Endothelial cell of umbilical vein (primary cell): ENCODE results near the gene NAP1L5. TPM values are rescaled to one million over a fixed set of nuclear protein-coding genes. Genes with fewer than 3 reads are reported as not detected.

Experiments
- BruUV-seq: library from RNA; stranded (reverse); fragments of 400-500 nt; replicated peaks from 2 replicates; lab custom pipeline; 2021; lab: Mats Ljungman, UMichigan
- CTCF ChIA-PET: fragments of 300-600, 350-600 bp; sonication (Branson Sonifier 250); formaldehyde crosslinking; loops from one replicate; lab custom pipeline; 2021; ENCODE audit warnings: antibody characterized with exemption, inconsistent platforms; lab: Charles Lee
- POLR2A ChIA-PET: fragments of 300-600, 350-600 bp; sonication (Branson Sonifier 250); formaldehyde crosslinking; loops from one replicate; lab custom pipeline; 2021; ENCODE audit warnings: antibody characterized with exemption, inconsistent platforms; lab: Charles Lee
- DNase-seq: peaks from one replicate; pipeline ENCODE4 v3.0.0-alpha.2; 2011; ENCODE audit warnings: low read depth, low spot score
- FAIRE-seq: peaks from 2 replicates; lab custom pipeline; 2011; peaks lifted over from hg19 to GRCh38; lab: Jason Lieb, UNC
- H2AFZ ChIP-seq: 2 replicates; pipeline ENCODE4 v1.6.0; 2012; ENCODE audit warnings: low read depth, low read length, control low read depth, inconsistent platforms
- H3K27ac ChIP-seq: 2 replicates; pipeline ENCODE4 v1.5.1; 2011; ENCODE audit warnings: low read depth, mild to moderate bottlenecking, control low read depth, low read length, moderate library complexity; ENCODE audit not compliant: insufficient read depth
- H3K27me3 ChIP-seq, 2 experiments: 2 replicates each; pipeline versions ENCODE4 v1.6.0 to v1.6.1; 2011; ENCODE audit warnings: low read length in 2 of 2, mixed read lengths in 1 of 2; ENCODE audit not compliant: control insufficient read depth in 2 of 2, insufficient read depth in 2 of 2
- H3K36me3 ChIP-seq, 2 experiments: 2 replicates in 1 of 2; 3 replicates in 1 of 2; pipeline ENCODE4 v1.5.1; 2011; ENCODE audit warnings: low read length in 2 of 2, mild to moderate bottlenecking in 1 of 2, moderate library complexity in 1 of 2; ENCODE audit not compliant: control insufficient read depth in 2 of 2, insufficient read depth in 2 of 2; ENCODE audit errors: extremely low read depth in 1 of 2
- H3K4me1 ChIP-seq: 3 replicates; pipeline ENCODE4 v1.5.1; 2011; ENCODE audit warnings: mild to moderate bottlenecking, low read length; ENCODE audit not compliant: control insufficient read depth, insufficient read depth; ENCODE audit errors: extremely low read depth
- H3K4me2 ChIP-seq: 2 replicates; pipeline ENCODE4 v1.6.1; 2011; ENCODE audit warnings: low read length, control low read depth, mixed read lengths; ENCODE audit not compliant: insufficient read depth
- H3K4me3 ChIP-seq, 3 experiments: fragments of 200-600 bp in 1 of 3; sonication (generic), shearing (Covaris generic) in 1 of 3; replicated peaks in 1 of 3; 2 replicates each; pipeline ENCODE4 v1.5.1; 2011 to 2016; ENCODE audit warnings: control low read depth in 3 of 3, low read length in 3 of 3, mild to moderate bottlenecking in 2 of 3, inconsistent platforms in 1 of 3, low read depth in 1 of 3, moderate library complexity in 1 of 3; ENCODE audit not compliant: insufficient read depth in 1 of 3
- H3K79me2 ChIP-seq: 2 replicates; pipeline ENCODE4 v1.6.0; 2012; ENCODE audit warnings: low read length, inconsistent platforms; ENCODE audit not compliant: control insufficient read depth, insufficient read depth
- H3K9ac ChIP-seq: replicated peaks from 2 replicates; pipeline ENCODE3; 2011; ENCODE audit warnings: low read length, control low read depth; ENCODE audit not compliant: insufficient read depth; ENCODE audit errors: extremely low read depth
- H3K9me1 ChIP-seq: replicated peaks from 3 replicates; pipeline ENCODE4 v1.6.0; 2011; ENCODE audit warnings: mild to moderate bottlenecking, low read length; ENCODE audit not compliant: control insufficient read depth, insufficient read depth; ENCODE audit errors: extremely low read depth
- H3K9me3 ChIP-seq: replicated peaks from 2 replicates; pipeline ENCODE4 v1.5.1; 2012; ENCODE audit warnings: low read length, inconsistent platforms; ENCODE audit not compliant: control insufficient read depth, insufficient read depth
- H4K20me1 ChIP-seq: replicated peaks from 2 replicates; pipeline ENCODE3; 2011; ENCODE audit warnings: mild to moderate bottlenecking, low read length; ENCODE audit not compliant: control insufficient read depth, insufficient read depth; ENCODE audit errors: extremely low read depth
- EZH2 ChIP-seq: IDR thresholded peaks from 2 replicates; pipeline ENCODE4 v1.6.1; 2012; ENCODE audit warnings: borderline replicate concordance, low read depth, mild to moderate bottlenecking, moderate library complexity, low read length, inconsistent platforms; ENCODE audit not compliant: severe bottlenecking
- FOS ChIP-seq: IDR thresholded peaks from 2 replicates; pipeline ENCODE4 v1.6.1; 2011; ENCODE audit warnings: mild to moderate bottlenecking, low read length, moderate library complexity, borderline replicate concordance; ENCODE audit not compliant: insufficient read depth
- GATA2 ChIP-seq: IDR thresholded peaks from 2 replicates; pipeline ENCODE4 v1.7.0; 2011; ENCODE audit warnings: low read depth, mild to moderate bottlenecking, moderate library complexity, mixed read lengths, low read length; ENCODE audit not compliant: insufficient read length, insufficient read depth
- JUN ChIP-seq: IDR thresholded peaks from 2 replicates; pipeline ENCODE4 v1.6.1; 2011; ENCODE audit warnings: borderline replicate concordance, low read depth; ENCODE audit not compliant: insufficient read length, insufficient read depth
- MYC ChIP-seq: IDR thresholded peaks from one replicate; pipeline ENCODE4 v1.6.1; 2011; ENCODE audit warnings: mild to moderate bottlenecking, low read depth, low read length
- POLR2A ChIP-seq: IDR thresholded peaks from 2 replicates; pipeline ENCODE4 v1.6.1; 2012; ENCODE audit warnings: low read depth, mild to moderate bottlenecking, control low read depth, low read length
- POLR2AphosphoS5 ChIP-seq: IDR thresholded peaks from 2 replicates; pipeline ENCODE4 v1.6.1; 2012; ENCODE audit warnings: low read depth, mild to moderate bottlenecking, control low read depth, low read length, moderate library complexity; ENCODE audit not compliant: insufficient read depth
- dilution Hi-C: fragments of 300-500 bp; cut with MboI; formaldehyde crosslinking; loops from one replicate; pipeline ENCODE4 v1.15.0; 2019; ENCODE audit warnings: low sequenced_read_pairs; ENCODE audit not compliant: extremely low pct_ligation_motif_present
- intact Hi-C: fragments of 100-400 bp; cut with micrococcal nuclease; formaldehyde crosslinking; loops from one replicate; pipeline ENCODE4 v1.10.0; 2022
- polyA plus RNA-seq, 4 experiments: library from polyadenylated mRNA; depleted of rRNA in 3 of 4; stranded (reverse) in 3 of 4; unstranded in 1 of 4; fragments of >200 nt; gene quantifications; 2 replicates each; pipeline versions ENCODE4 v1.2.1 to v1.2.3, GENCODE V29; 2011 to 2012; ENCODE audit warnings: missing spikeins in 1 of 4
- total RNA-seq: library from RNA; stranded (reverse); gene quantifications from 2 replicates; pipeline ENCODE4 v1.2.3, GENCODE V29; 2021
- TF ChIP-seq, protein P1 (sequence below), 2 donors: IDR thresholded peaks; 1 replicate in 1 of 2; 2 replicates in 1 of 2; pipeline ENCODE4 v1.5.1; 2011; ENCODE audit warnings: low read length in 2 of 2, mild to moderate bottlenecking in 2 of 2, moderate library complexity in 2 of 2, control low read depth in 1 of 2, inconsistent platforms in 1 of 2, low read depth in 1 of 2; ENCODE audit not compliant: insufficient read depth in 1 of 2; ENCODE audit errors: extremely low read depth in 1 of 2
- TF ChIP-seq, protein P2 (sequence below): IDR thresholded peaks from 2 replicates; pipeline ENCODE4 v1.6.1; 2011; ENCODE audit not compliant: insufficient read depth, insufficient read length

Gene NAP1L5
- total and polyA plus RNA-seq, 2 donors (not counting 3 experiments of a cell fraction or from before 2014, with no cell fraction given), result 3.4 to 6.1 TPM

DNA sequence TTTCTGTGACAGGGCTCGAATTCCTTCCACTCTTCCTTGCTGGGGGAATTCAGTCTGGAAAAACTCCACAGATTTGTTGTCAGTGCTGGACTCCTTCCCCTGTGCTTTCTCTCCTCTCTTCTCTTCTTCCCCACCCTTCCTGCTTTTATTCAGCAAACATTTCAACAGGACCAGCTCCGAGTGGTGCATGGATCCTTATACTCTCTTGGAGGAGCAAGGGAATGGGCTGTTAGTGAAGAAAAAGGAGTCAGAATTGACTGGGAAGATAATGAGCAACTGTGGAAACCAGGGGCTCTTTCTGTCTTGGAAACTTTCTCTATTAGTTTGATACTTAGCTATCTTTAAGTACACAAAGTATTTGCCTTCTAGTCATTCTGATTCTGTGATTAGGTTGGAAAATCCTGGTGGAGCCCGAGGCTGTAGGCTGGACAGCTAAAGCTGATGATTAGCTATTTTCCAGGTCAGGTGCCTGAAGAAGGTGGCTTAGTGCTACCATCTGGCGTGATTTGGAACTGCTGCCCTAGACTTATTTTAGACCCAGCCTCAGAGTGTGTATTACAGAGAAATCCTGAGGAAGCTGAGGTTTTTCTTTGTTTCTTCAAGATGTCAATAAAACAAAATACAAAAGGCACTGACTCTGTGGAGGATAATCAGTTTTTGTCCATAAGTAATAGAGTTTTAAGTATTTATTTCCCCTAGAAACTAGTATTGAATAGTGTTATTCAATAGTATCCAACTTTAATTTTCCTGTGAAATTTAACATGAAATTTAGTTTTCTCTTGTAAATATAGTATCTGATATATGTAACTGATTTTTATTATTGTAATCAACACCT, 38.4 kb downstream of the NAP1L5 start:
- Histone ChIP-seq H3K9me3 (no peaks in the 10 kb centered on the region), H3K9me1 (no peaks in the 10 kb centered on the region), H3K9ac (no peak overlapping the region), H2AFZ (peak overlapping the region; percentile 33), H4K20me1 (no peaks in the 10 kb centered on the region), H3K4me1 (peaks cover 20% of the 10 kb centered on the region), H3K36me3 (no peaks in the 10 kb centered on the region), H3K27ac (no peak overlapping the region), H3K27me3 (no peaks in the 10 kb centered on the region), H3K79me2 (no peaks in the 10 kb centered on the region), H3K4me3 (no peak overlapping the region), H3K4me2 (no peak overlapping the region)
- CTCF ChIA-PET, result interaction anchor here (0.6 to 1.5 kb wide), 50 partner anchors 10 to 626 kb away, joined by 3 to 368 read pairs (median 5); partner anchors contain the start of genes HERC3, NAP1L5 and PYURF
- no peak for TF ChIP-seq JUN
- TF ChIP-seq, protein P1, sequence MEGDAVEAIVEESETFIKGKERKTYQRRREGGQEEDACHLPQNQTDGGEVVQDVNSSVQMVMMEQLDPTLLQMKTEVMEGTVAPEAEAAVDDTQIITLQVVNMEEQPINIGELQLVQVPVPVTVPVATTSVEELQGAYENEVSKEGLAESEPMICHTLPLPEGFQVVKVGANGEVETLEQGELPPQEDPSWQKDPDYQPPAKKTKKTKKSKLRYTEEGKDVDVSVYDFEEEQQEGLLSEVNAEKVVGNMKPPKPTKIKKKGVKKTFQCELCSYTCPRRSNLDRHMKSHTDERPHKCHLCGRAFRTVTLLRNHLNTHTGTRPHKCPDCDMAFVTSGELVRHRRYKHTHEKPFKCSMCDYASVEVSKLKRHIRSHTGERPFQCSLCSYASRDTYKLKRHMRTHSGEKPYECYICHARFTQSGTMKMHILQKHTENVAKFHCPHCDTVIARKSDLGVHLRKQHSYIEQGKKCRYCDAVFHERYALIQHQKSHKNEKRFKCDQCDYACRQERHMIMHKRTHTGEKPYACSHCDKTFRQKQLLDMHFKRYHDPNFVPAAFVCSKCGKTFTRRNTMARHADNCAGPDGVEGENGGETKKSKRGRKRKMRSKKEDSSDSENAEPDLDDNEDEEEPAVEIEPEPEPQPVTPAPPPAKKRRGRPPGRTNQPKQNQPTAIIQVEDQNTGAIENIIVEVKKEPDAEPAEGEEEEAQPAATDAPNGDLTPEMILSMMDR (IDR thresholded peaks at IDR 0.05; ENCODE audit: extremely low read depth in 1 of 2, insufficient read depth in 1 of 2, low read depth in 1 of 2, low read length in 2 of 2), result peak; percentile 77 to 80
- peak; percentile 95 for FAIRE-seq
- POLR2A ChIA-PET, result no interaction called here
- no TSS peak for BruUV-seq
- dilution Hi-C loops, result no loop called here
- intact Hi-C loops, result loop anchor here (1.0 to 2.0 kb wide), 5 partner anchors 46 to 130 kb away; partner anchors contain the start of gene HERC3
- peak; percentile 83 for DNase-seq

DNA sequence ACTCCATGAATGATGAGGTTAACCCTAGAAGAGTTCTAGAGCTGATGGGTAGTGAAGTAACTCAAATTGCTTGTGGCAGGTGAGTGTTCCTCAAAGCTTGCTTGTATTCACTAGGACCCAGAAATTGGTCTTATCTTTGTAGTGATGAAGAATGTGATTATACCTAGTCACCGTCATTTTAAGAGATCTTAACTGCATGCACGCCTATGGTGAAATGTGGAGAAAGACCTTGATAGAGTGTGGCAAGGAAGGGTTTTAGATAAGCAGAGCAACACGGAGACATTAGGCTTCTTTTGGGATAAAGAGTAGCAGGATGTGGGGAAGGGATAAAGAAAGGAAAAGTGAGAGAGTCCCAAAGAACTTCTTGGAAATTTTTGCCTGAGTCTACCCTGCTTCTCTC, 42.4 kb downstream of the NAP1L5 start:
- intact Hi-C loops, result no loop called here

More for the DNA sequence above, 42.4 kb downstream of the NAP1L5 start:
- TF ChIP-seq, protein P1 (IDR thresholded peaks at IDR 0.05; ENCODE audit: extremely low read depth in 1 of 2, insufficient read depth in 1 of 2, low read depth in 1 of 2, low read length in 2 of 2), result no peak
- no peak for TF ChIP-seq GATA2
- TF ChIP-seq FOS, result no peak
- no peak for TF ChIP-seq MYC
- TF ChIP-seq POLR2A, result no peak
- no peak for TF ChIP-seq POLR2AphosphoS5
- TF ChIP-seq EZH2, result no peak
- TF ChIP-seq JUN, result no peak
- TF ChIP-seq, protein P2, sequence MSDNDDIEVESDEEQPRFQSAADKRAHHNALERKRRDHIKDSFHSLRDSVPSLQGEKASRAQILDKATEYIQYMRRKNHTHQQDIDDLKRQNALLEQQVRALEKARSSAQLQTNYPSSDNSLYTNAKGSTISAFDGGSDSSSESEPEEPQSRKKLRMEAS, result no peak
- no peaks in the 10 kb centered on the region for H4K20me1 ChIP-seq
- BruUV-seq, result no TSS peak
- H2AFZ ChIP-seq, result no peak overlapping the region
- no peaks in the 10 kb centered on the region for H3K9me3 ChIP-seq
- no peaks in the 10 kb centered on the region for H3K36me3 ChIP-seq
- H3K27ac ChIP-seq, result no peak overlapping the region
- dilution Hi-C loops, result no loop called here
- no peak overlapping the region for H3K9ac ChIP-seq
- FAIRE-seq (no peak), DNase-seq (no peak)
- ChIA-PET CTCF (interaction anchor here (6.5 kb wide), 1 partner anchor 115 kb away, joined by 37 read pairs; no protein-coding TSS in a partner anchor), POLR2A (no interaction called here)
- no peak overlapping the region for H3K4me3 ChIP-seq
- H3K79me2 ChIP-seq, result no peaks in the 10 kb centered on the region
- no peaks in the 10 kb centered on the region for H3K27me3 ChIP-seq
- peaks cover 4% of the 10 kb centered on the region for H3K4me1 ChIP-seq
- H3K9me1 ChIP-seq, result no peaks in the 10 kb centered on the region
- H3K4me2 ChIP-seq, result no peak overlapping the region
